Neural progenitor cell (in vitro differentiated cells): Measurements from ENCODE around the gene AP2A1. TPM values are rescaled to one million over a fixed set of nuclear protein-coding genes. Genes with fewer than 3 reads are reported as not detected.
A peak's percentile ranks its signal among the peaks of the same experiment; 100 is the strongest.

Source experiments
- DNase-seq: peaks from one replicate; pipeline ENCODE4 v3.0.0-alpha.2; 2016; ENCODE audit warnings: low spot score
- H2AFZ ChIP-seq: fragments of 200-600 bp; sonication (generic); replicated peaks from 2 replicates; pipeline ENCODE4 v1.6.1; 2016; ENCODE audit warnings: antibody characterized with exemption
- H3F3A ChIP-seq: fragments of 200-600 bp; sonication (generic); 2 replicates; pipeline ENCODE4 v1.6.1; 2016; ENCODE audit warnings: antibody characterized with exemption, low read depth
- H3K27ac ChIP-seq: fragments of 200-600 bp; sonication (generic); 2 replicates; pipeline ENCODE4 v1.5.1; 2016; ENCODE audit warnings: mild to moderate bottlenecking
- H3K27me3 ChIP-seq: fragments of 200-600 bp; sonication (generic); 2 replicates; pipeline ENCODE4 v1.6.1; 2016; ENCODE audit warnings: mild to moderate bottlenecking, moderate library complexity
- H3K36me3 ChIP-seq: fragments of 200-600 bp; sonication (generic); 2 replicates; pipeline ENCODE4 v1.5.1; 2016
- H3K4me1 ChIP-seq: fragments of 200-600 bp; sonication (generic); 2 replicates; pipeline ENCODE4 v1.6.1; 2016; ENCODE audit warnings: mixed run types
- H3K4me2 ChIP-seq: fragments of 200-600 bp; sonication (generic); 2 replicates; pipeline ENCODE4 v1.6.1; 2016
- H3K4me3 ChIP-seq: fragments of 200-600 bp; sonication (generic); 2 replicates; pipeline ENCODE4 v1.5.1; 2016
- H3K79me2 ChIP-seq: fragments of 200-600 bp; sonication (generic); 2 replicates; pipeline ENCODE4 v1.6.1; 2016; ENCODE audit warnings: low read depth
- H3K9ac ChIP-seq: fragments of 200-600 bp; sonication (generic); 2 replicates; pipeline ENCODE4 v1.6.1; 2016
- H3K9me3 ChIP-seq: fragments of 200-600 bp; sonication (generic); 2 replicates; pipeline ENCODE4 v1.5.1; 2016; ENCODE audit warnings: low read depth
- H4K20me1 ChIP-seq: fragments of 200-600 bp; sonication (generic); 2 replicates; pipeline ENCODE4 v1.6.1; 2016; ENCODE audit warnings: low read depth
- H3K27ac Mint-ChIP-seq: 3 replicates; pipeline ENCODE4 v1.8.0; 2021; ENCODE audit warnings: mixed read lengths
- H3K27me3 Mint-ChIP-seq: 2 replicates; pipeline ENCODE4 v1.8.0; 2022; ENCODE audit warnings: low read depth, mild to moderate bottlenecking, inconsistent platforms, moderate library complexity, mixed read lengths; ENCODE audit not compliant: insufficient read depth
- H3K36me3 Mint-ChIP-seq: 3 replicates; pipeline ENCODE4 v1.8.0; 2021; ENCODE audit warnings: mixed read lengths
- H3K4me1 Mint-ChIP-seq: 3 replicates; pipeline ENCODE4 v1.8.0; 2021; ENCODE audit warnings: mixed read lengths
- H3K4me3 Mint-ChIP-seq: 3 replicates; pipeline ENCODE4 v1.8.0; 2021; ENCODE audit warnings: mild to moderate bottlenecking, moderate library complexity, mixed read lengths
- H3K9me3 Mint-ChIP-seq: 3 replicates; pipeline ENCODE4 v1.8.0; 2020; ENCODE audit warnings: mixed read lengths
- EZH2 ChIP-seq: fragments of 200-600 bp; sonication (generic); IDR thresholded peaks from 2 replicates; pipeline ENCODE4 v1.6.1; 2017; ENCODE audit warnings: antibody characterized with exemption, mild to moderate bottlenecking, moderate library complexity
- EZH2phosphoT487 ChIP-seq: fragments of 200-600 bp; sonication (generic); IDR thresholded peaks from 2 replicates; pipeline ENCODE4 v1.6.1; 2017; ENCODE audit warnings: antibody characterized with exemption
- total RNA-seq: library from RNA; depleted of rRNA; stranded (reverse); fragments of >200 nt; gene quantifications from 2 replicates; pipeline ENCODE4 v1.2.3, GENCODE V29; 2015; ENCODE audit warnings: low replicate concordance
- TF ChIP-seq, protein P1 (sequence below): fragments of 200-600 bp; sonication (generic); IDR thresholded peaks from 2 replicates; pipeline ENCODE4 v1.5.1; 2017; ENCODE audit warnings: antibody characterized with exemption, mild to moderate bottlenecking

AP2A1 gene
- total RNA-seq, 1 donor from 2014 or later = 61.6 TPM

DNA sequence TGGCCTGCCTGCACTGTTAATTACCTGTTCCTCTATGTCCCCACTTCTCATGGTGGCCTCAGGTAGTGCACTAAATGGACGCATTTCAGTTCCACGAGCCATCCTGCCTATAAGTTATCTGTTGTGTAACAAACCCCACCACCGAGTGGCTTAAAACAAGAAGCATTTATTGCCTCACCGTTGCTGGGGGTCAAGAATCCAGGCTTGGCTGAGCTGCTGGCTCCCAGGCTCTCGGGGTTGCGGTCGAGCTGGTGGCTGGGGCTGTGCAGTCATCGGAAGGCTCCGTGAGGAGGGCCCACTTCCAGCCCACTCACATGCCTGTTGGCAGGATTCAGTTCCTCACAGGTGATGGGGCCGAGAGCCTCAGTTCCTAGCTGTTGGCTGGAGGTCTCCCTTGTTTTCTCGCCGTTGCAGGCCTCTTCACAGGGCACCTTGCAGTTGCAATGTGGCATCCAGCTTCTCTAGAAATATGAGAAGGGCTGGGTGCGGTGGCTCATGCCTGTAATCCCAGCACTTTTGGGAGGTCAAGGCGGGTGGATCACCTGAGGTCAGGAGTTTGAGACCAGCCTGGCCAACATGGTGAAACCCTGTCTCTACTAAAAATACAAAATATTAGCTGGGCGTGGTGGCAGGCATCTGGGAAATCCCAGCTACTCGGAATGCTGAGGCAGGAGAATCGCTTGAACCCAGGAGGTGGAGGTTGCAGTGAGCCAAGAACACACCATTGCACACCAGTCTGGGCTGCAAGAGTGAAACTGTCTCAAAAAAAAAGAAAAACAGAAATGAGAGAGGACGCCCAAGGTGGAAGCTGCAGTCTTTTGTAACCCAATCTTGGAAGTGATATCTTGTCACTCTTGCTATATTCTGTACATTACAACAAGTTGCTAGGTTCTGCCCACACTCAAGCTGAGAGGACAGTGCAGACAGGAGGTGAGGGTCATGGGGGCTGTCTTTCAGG, 77.6 kb downstream of the AP2A1 start:
- Histone ChIP-seq H3K36me3 (no peaks in the 10 kb centered on the region), H3K9me3 (no peaks in the 10 kb centered on the region), H3K79me2 (peaks cover 12% of the 10 kb centered on the region), H3K4me3 (no peak overlapping the region), H4K20me1 (no peaks in the 10 kb centered on the region), H3K4me2 (no peak overlapping the region), H3K4me1 (no peaks in the 10 kb centered on the region), H3F3A (peaks cover 21% of the 10 kb centered on the region), H3K27ac (no peak overlapping the region), H2AFZ (no peak overlapping the region), H3K9ac (no peak overlapping the region), H3K27me3 (no peaks in the 10 kb centered on the region)
- peaks cover 9% of the 10 kb centered on the region for H3K9me3 Mint-ChIP-seq
- H3K27me3 Mint-ChIP-seq = peaks cover 6% of the 10 kb centered on the region
- H3K4me1 Mint-ChIP-seq = peaks cover 2% of the 10 kb centered on the region
- DNase-seq = no peak
- no peak overlapping the region for H3K27ac Mint-ChIP-seq
- peaks cover 31% of the 10 kb centered on the region for H3K36me3 Mint-ChIP-seq
- TF ChIP-seq EZH2phosphoT487 = no peak
- no peak for TF ChIP-seq EZH2
- TF ChIP-seq, protein P1, sequence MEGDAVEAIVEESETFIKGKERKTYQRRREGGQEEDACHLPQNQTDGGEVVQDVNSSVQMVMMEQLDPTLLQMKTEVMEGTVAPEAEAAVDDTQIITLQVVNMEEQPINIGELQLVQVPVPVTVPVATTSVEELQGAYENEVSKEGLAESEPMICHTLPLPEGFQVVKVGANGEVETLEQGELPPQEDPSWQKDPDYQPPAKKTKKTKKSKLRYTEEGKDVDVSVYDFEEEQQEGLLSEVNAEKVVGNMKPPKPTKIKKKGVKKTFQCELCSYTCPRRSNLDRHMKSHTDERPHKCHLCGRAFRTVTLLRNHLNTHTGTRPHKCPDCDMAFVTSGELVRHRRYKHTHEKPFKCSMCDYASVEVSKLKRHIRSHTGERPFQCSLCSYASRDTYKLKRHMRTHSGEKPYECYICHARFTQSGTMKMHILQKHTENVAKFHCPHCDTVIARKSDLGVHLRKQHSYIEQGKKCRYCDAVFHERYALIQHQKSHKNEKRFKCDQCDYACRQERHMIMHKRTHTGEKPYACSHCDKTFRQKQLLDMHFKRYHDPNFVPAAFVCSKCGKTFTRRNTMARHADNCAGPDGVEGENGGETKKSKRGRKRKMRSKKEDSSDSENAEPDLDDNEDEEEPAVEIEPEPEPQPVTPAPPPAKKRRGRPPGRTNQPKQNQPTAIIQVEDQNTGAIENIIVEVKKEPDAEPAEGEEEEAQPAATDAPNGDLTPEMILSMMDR = no peak
- no peak overlapping the region for H3K4me3 Mint-ChIP-seq

DNA sequence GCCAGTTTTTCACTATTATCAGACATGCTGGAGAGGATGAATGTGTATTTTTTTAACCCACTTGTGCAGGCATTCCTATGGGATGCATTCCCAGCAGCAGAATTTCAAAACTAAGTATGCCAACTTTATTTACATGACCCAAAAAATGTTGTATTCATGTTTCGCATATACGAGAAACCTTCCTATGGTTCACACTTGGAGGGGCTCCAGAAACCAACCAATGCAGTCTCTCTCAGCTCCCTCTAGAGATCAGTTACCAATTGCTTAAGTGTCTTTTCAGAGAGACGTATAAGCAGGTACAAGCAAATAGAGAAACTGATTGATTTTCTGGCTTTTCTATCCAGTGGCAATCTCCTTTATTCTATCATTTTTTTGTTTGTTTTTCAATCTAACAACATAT, 78.6 kb downstream of the AP2A1 start:
- Histone ChIP-seq H2AFZ (no peak overlapping the region), H3K27ac (peak overlapping the region; percentile 14), H3K27me3 (no peaks in the 10 kb centered on the region), H3K36me3 (no peaks in the 10 kb centered on the region), H3K4me1 (no peaks in the 10 kb centered on the region), H3K4me3 (no peak overlapping the region), H4K20me1 (no peaks in the 10 kb centered on the region), H3K79me2 (peaks cover 21% of the 10 kb centered on the region), H3K4me2 (no peak overlapping the region), H3F3A (peaks cover 29% of the 10 kb centered on the region), H3K9ac (no peak overlapping the region), H3K9me3 (no peaks in the 10 kb centered on the region)
- TF ChIP-seq, protein P1 = no peak
- no peak for TF ChIP-seq EZH2phosphoT487
- TF ChIP-seq EZH2 = no peak
- Mint-ChIP-seq H3K27me3 (peaks cover 6% of the 10 kb centered on the region), H3K4me1 (peaks cover 5% of the 10 kb centered on the region), H3K36me3 (peaks cover 31% of the 10 kb centered on the region), H3K9me3 (peaks cover 15% of the 10 kb centered on the region), H3K4me3 (no peak overlapping the region), H3K27ac (no peak overlapping the region)
- no peak for DNase-seq

DNA sequence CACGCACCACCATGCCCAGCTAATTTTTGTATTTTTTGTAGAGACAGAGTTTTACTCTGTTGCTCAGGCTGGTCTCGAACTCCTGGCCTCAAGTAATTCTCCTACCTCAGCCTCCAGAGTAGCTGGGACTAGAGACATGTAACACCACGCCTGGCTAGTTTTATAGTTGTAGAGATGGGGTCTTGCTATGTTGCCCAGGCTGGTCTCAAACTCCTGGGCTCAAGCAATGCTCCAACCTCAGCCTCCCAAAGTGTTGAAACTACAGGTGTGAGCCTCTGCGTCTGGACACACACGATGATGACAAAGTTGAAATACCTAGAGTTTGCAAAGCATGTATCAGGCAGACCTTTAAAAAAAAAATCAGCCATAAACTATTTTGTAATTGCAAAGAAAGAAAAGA, 79.6 kb downstream of the AP2A1 start:
- Mint-ChIP-seq H3K27me3 (peaks cover 6% of the 10 kb centered on the region), H3K4me1 (peaks cover 5% of the 10 kb centered on the region), H3K9me3 (peaks cover 15% of the 10 kb centered on the region), H3K4me3 (peak overlapping the region; percentile 60), H3K27ac (no peak overlapping the region), H3K36me3 (peaks cover 27% of the 10 kb centered on the region)
- DNase-seq = no peak
- TF ChIP-seq, protein P1 = no peak
- no peak for TF ChIP-seq EZH2phosphoT487
- no peak for TF ChIP-seq EZH2
- no peak overlapping the region for H3K27ac ChIP-seq
- H4K20me1 ChIP-seq = peaks cover under 1% of the 10 kb centered on the region
- no peak overlapping the region for H3K4me2 ChIP-seq
- no peak overlapping the region for H3K9ac ChIP-seq
- no peaks in the 10 kb centered on the region for H3K4me1 ChIP-seq
- H3K36me3 ChIP-seq = no peaks in the 10 kb centered on the region
- no peak overlapping the region for H3K4me3 ChIP-seq
- H2AFZ ChIP-seq = no peak overlapping the region
- H3K27me3 ChIP-seq = no peaks in the 10 kb centered on the region
- H3K9me3 ChIP-seq = no peaks in the 10 kb centered on the region
- peaks cover 35% of the 10 kb centered on the region for H3F3A ChIP-seq
- peaks cover 22% of the 10 kb centered on the region for H3K79me2 ChIP-seq
